CD4-positive, alpha-beta T cell (primary cell): Measurements from ENCODE around the gene CDS2. TPM values are rescaled to one million over a fixed set of nuclear protein-coding genes. Genes with fewer than 3 reads are reported as not detected.

Experiments
- ATAC-seq: fragments of 200-7000 bp; cut with Tn5 transposase; one replicate; pipeline ENCODE4 v1.10.0; 2022; ENCODE audit warnings: mild to moderate bottlenecking; ENCODE audit not compliant: poor library complexity
- CTCF ChIA-PET: fragments of 350-600 bp; sonication (Branson Sonifier 250); formaldehyde crosslinking; loops from one replicate; lab custom pipeline; 2021; ENCODE audit warnings: antibody characterized with exemption, inconsistent platforms; lab: Charles Lee
- POLR2A ChIA-PET: fragments of 350-600 bp; sonication (Branson Sonifier 250); formaldehyde crosslinking; loops from one replicate; lab custom pipeline; 2021; ENCODE audit warnings: antibody characterized with exemption, inconsistent platforms; lab: Charles Lee
- DNase-seq, 14 experiments: peaks; one replicate each; pipeline ENCODE4 v3.0.0-alpha.2; 2013 to 2020; ENCODE audit warnings: mixed read lengths in 2 of 14
- H3K27ac ChIP-seq, 2 donors: one replicate each; pipeline versions ENCODE4 v1.5.1 to v1.7.0; 2013; ENCODE audit warnings: low read length in 2 of 2, low read depth in 1 of 2, mild to moderate bottlenecking in 1 of 2
- H3K27me3 ChIP-seq, 2 experiments: 1 replicate in 1 of 2; 2 replicates in 1 of 2; pipeline versions ENCODE4 v1.6.1 to v1.7.0; 2013; ENCODE audit warnings: low read length in 2 of 2, control low read depth in 1 of 2, mild to moderate bottlenecking in 1 of 2, moderate library complexity in 1 of 2; ENCODE audit not compliant: insufficient read depth in 2 of 2, control insufficient read depth in 1 of 2
- H3K36me3 ChIP-seq: one replicate; pipeline ENCODE4 v1.6.1; 2013; ENCODE audit warnings: low read length, control low read depth; ENCODE audit not compliant: insufficient read depth
- H3K4me1 ChIP-seq: one replicate; pipeline ENCODE4 v1.6.1; 2013; ENCODE audit warnings: low read length, control low read depth; ENCODE audit not compliant: insufficient read depth
- H3K4me3 ChIP-seq: one replicate; pipeline ENCODE4 v1.5.1; 2013; ENCODE audit warnings: mild to moderate bottlenecking, low read length, moderate library complexity
- H3K9me3 ChIP-seq, 2 experiments: 1 replicate in 1 of 2; 2 replicates in 1 of 2; pipeline versions ENCODE4 v1.6.1 to v1.7.0; 2013; ENCODE audit warnings: low read length in 2 of 2, mild to moderate bottlenecking in 2 of 2, control low read depth in 1 of 2, moderate library complexity in 1 of 2; ENCODE audit not compliant: control insufficient read depth in 1 of 2, insufficient read depth in 1 of 2
- H3K27ac Mint-ChIP-seq: one replicate; pipeline ENCODE4 v1.8.0; 2020; ENCODE audit warnings: mixed read lengths
- H3K27me3 Mint-ChIP-seq: one replicate; pipeline ENCODE4 v1.8.0; 2021; ENCODE audit warnings: mixed read lengths
- H3K36me3 Mint-ChIP-seq: one replicate; pipeline ENCODE4 v1.8.0; 2021; ENCODE audit warnings: low read depth, mixed read lengths
- H3K4me1 Mint-ChIP-seq: one replicate; pipeline ENCODE4 v1.8.0; 2021; ENCODE audit warnings: low read depth, mixed read lengths
- H3K4me3 Mint-ChIP-seq: one replicate; pipeline ENCODE4 v1.8.0; 2020; ENCODE audit warnings: mild to moderate bottlenecking, mixed read lengths
- H3K9me3 Mint-ChIP-seq: one replicate; pipeline ENCODE4 v1.8.0; 2020; ENCODE audit warnings: mixed read lengths
- CTCF ChIP-seq: fragments of 200-600 bp; IDR thresholded peaks from one replicate; pipeline ENCODE4 v1.8.0; 2022; ENCODE audit warnings: antibody characterized with exemption, mild to moderate bottlenecking
- intact Hi-C, 2 experiments: fragments of 100-400 bp; cut with DNase I in 1 of 2; cut with micrococcal nuclease in 1 of 2; formaldehyde crosslinking; loops; one replicate each; pipeline versions ENCODE4 v1.15.1 to v1.9.0; 2023 to 2025; cut with DNase I, micrococcal nuclease
- total RNA-seq, 174 experiments: library from RNA in 2 of 174; stranded (reverse) in 2 of 174; gene quantifications; one replicate each; pipeline ENCODE4 v1.2.3 and lab custom pipeline; 2021 to 2026

CDS2 gene
- total RNA-seq, 2 experiments from 2014 or later = 62.4 to 65.0 TPM

GRCh38 chr20:5080384-5080877 lies 46.4 kb upstream of the CDS2 start:
- Histone ChIP-seq H3K27ac (no peak overlapping the region), H3K4me1 (peaks cover 23% of the 10 kb centered on the region), H3K36me3 (no peaks in the 10 kb centered on the region), H3K9me3 (no peaks in the 10 kb centered on the region), H3K27me3 (no peaks in the 10 kb centered on the region), H3K4me3 (no peak overlapping the region)
- no peak for TF ChIP-seq CTCF
- Mint-ChIP-seq H3K27ac (peak overlapping the region; percentile 99), H3K4me3 (no peak overlapping the region), H3K4me1 (peaks cover 29% of the 10 kb centered on the region), H3K36me3 (no peaks in the 10 kb centered on the region), H3K9me3 (no peaks in the 10 kb centered on the region), H3K27me3 (no peaks in the 10 kb centered on the region)
- CTCF ChIA-PET = interaction anchor here (1.6 to 3.2 kb wide), 2 partner anchors 20 to 24 kb away, joined by 5 to 15 read pairs; no protein-coding TSS in a partner anchor
- POLR2A ChIA-PET = interaction anchor here (1.3 to 2.1 kb wide), 2 partner anchors 24 to 39 kb away, joined by 5 to 7 read pairs; partner anchors contain the start of gene PCNA
- peak in 3 of 14 experiments; percentile 33 to 61 (median 54) for DNase-seq
- intact Hi-C loops = no loop called here
- ATAC-seq = no peak

- ATAC-seq = no peak
- Histone ChIP-seq H3K36me3 (no peaks in the 10 kb centered on the region), H3K27ac (no peak overlapping the region), H3K9me3 (no peaks in the 10 kb centered on the region), H3K4me3 (no peak overlapping the region), H3K4me1 (peaks cover 9% of the 10 kb centered on the region), H3K27me3 (no peaks in the 10 kb centered on the region)
- TF ChIP-seq CTCF = no peak
- ChIA-PET CTCF (no interaction called here), POLR2A (no interaction called here)
- Mint-ChIP-seq H3K9me3 (no peaks in the 10 kb centered on the region), H3K4me3 (no peak overlapping the region), H3K36me3 (no peaks in the 10 kb centered on the region), H3K27me3 (no peaks in the 10 kb centered on the region), H3K27ac (no peak overlapping the region), H3K4me1 (peaks cover 15% of the 10 kb centered on the region)
- peak in 2 of 14 experiments; percentile 27 to 34 for DNase-seq
- intact Hi-C loops = no loop called here
These were observed 41.4 kb upstream of the CDS2 start for GRCh38 chr20:5085380-5085779.

- intact Hi-C loops = no loop called here
- no peak overlapping the region for H3K27ac Mint-ChIP-seq
- H3K27ac ChIP-seq = no peak overlapping the region
- H3K27me3 Mint-ChIP-seq = no peaks in the 10 kb centered on the region
- no peak for TF ChIP-seq CTCF
- H3K36me3 Mint-ChIP-seq = peaks cover 12% of the 10 kb centered on the region
- no peak overlapping the region for H3K4me3 ChIP-seq
- DNase-seq (no peak), ATAC-seq (no peak)
- ChIA-PET CTCF (no interaction called here), POLR2A (no interaction called here)
- peaks cover 9% of the 10 kb centered on the region for H3K4me1 ChIP-seq
- H3K4me1 Mint-ChIP-seq = peaks cover 20% of the 10 kb centered on the region
- H3K4me3 Mint-ChIP-seq = no peak overlapping the region
- H3K36me3 ChIP-seq = peaks cover 3% of the 10 kb centered on the region
- no peaks in the 10 kb centered on the region for H3K27me3 ChIP-seq
- no peaks in the 10 kb centered on the region for H3K9me3 Mint-ChIP-seq
- H3K9me3 ChIP-seq = no peaks in the 10 kb centered on the region
These were observed 38.1 kb upstream of the CDS2 start for GRCh38 chr20:5088688-5089087.
